H4 (cell line): ENCODE results near the gene VAPA. TPM values are rescaled to one million over a fixed set of nuclear protein-coding genes. Genes with fewer than 3 reads are reported as not detected.

Experiments used
- DNase-seq: peaks from one replicate; pipeline ENCODE4 v3.0.0-alpha.2; 2015; ENCODE audit warnings: low spot score
- total RNA-seq: library from RNA; depleted of rRNA; stranded (reverse); fragments of >200 nt; shearing (Covaris generic); gene quantifications from 2 replicates; pipeline ENCODE4 v1.2.3, GENCODE V29; 2014

The VAPA gene
- total RNA-seq, 1 experiment from 2014 or later = 364 TPM

- DNase-seq = no peak
These were observed 678 bp upstream of the VAPA start for GRCh38 chr18:9913151-9913525.

DNA sequence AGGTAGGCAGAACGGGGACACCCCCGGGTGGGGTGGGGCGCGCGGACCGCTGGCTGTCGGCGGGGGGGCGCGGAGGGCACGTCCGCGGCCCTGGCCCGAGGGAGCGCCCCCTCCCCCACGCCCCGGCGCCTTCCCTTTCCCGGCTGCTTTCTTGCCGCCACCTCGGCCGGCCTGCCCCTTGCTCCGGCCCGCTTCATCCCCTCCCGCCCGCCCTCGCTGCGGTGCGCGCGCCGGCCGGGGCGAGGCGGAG lies 443 bp downstream of the VAPA start:
- no peak for DNase-seq

GRCh38 chr18:9914584-9915290 lies 921 bp downstream of the VAPA start:
- peak; percentile 77 for DNase-seq

DNA sequence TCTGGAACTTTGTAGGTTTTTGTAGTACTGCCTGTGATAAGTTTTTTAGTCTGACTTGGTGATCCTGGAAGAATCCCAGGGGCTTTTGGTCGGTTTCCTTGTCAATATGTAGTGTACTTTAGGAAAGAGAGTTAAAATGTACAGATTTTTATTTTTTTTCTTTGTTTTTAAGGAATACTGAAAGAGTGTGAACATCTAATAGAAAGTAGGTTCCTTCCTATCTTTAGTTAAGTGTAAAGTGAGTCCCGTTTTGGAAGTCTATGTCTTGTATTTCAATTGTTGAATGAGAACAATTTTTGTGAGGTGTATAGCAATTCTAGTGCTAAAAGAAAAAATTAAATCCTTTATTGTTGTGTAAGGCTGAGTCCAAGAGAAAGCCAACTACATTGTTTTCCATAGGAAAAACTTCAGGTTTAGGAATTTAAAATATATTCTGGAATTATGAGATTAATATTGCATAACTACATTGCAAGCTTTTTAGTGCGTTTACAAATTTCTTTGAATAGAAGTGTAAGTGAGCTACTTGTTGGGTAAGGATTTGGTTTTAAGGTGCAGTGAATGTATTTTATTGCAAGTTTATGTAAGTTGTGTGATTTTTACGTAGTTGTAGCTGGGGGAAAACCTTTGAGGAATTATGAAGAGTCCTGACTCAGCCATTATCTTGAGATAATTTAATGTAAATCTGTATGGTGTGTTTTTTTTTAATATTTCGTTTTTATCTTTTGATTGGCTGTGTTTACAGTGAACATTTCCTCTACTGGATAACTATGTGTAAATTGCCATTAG lies 1.7 kb downstream of the VAPA start:
- no peak for DNase-seq

DNA sequence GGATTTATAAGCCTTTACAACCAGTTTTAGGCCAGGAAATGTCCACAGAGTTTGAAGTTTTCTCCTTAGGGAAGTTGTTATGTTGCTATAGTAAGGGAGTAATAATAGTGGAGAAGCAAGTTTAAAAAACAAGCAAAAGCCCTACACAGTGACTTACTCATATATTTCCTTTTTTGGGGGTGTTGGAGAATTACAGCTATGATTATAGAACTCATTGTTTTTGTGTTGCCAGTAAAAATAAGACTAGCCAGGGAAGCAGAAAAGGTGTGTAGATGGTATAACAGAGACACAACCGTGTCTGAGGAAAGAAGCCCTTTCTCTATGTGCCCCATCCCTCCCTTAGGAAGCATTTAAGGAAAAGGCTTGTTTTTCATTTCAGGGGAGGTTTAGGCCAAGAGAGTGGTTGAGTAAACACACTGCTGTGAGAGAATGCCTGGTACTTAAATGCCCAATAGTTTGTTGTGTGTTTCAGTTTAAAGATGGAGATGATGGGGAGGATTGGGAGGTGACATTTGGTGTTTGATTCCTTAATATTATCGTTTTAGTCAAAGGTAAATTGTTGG lies 2.3 kb downstream of the VAPA start:
- no peak for DNase-seq

- no peak for DNase-seq
These were observed 3.0 kb downstream of the VAPA start for GRCh38 chr18:9916808-9917207.

DNA sequence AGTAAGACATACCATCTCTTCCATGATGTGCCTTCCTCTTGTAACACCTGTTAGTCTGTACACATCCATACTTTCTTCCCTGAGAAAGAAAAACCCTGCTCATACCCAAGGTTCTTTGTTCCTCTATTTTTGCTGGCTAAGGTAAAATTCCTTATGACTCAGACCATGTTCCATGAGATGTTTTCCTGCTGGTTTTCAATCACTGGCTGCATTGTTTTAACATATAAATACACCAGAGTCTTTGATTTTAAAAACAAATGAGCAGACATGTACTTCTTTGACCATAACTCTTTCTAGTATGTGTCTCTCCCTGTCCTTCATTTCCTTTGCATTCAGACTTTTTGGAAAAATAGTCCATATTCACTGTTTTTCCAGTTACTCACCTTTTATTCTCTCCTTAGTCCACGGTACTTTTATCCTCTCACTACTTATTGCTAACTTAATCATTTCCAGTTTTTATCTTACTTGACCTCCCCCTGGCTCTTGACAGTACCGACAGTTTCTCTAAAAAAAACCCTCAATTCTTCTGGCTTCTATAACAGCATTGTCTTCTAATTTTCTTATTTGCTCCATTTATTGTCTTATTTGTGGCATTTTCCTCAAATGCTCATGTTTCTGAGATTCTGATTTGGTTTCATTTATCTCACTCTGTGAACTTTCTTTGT lies 4.3 kb downstream of the VAPA start:
- no peak for DNase-seq

DNA sequence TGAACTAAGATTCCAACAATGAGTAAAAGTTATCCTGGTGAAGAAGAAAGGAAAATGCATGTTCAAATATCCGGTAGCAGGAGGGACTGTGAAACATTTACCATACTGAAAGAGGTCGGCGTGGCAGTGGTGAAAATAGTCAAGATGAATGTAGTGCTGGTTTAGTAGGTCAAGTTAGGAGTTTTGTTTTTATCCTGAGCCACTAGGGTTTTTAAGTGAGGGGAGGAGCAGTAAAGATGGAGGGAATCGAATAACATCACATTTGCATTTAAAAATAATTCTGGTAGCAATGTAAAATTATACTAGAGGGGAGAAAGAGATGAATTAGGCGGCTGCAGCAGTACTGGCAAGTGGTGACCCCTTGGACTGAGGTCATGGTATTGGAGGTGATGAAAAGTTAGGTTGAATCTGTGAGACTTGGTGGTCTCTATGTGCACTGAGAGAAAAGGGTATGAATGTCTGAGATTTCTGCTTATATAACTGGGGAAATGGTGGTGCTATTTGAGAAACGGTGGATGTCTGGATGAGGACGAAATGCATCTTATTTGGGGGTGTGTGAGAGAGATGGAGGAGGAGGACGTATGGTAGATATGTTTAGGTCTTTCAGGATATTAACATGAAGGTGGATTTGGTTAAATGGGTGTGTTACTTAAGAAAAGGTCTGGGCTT lies 5.9 kb downstream of the VAPA start:
- DNase-seq = no peak

DNA sequence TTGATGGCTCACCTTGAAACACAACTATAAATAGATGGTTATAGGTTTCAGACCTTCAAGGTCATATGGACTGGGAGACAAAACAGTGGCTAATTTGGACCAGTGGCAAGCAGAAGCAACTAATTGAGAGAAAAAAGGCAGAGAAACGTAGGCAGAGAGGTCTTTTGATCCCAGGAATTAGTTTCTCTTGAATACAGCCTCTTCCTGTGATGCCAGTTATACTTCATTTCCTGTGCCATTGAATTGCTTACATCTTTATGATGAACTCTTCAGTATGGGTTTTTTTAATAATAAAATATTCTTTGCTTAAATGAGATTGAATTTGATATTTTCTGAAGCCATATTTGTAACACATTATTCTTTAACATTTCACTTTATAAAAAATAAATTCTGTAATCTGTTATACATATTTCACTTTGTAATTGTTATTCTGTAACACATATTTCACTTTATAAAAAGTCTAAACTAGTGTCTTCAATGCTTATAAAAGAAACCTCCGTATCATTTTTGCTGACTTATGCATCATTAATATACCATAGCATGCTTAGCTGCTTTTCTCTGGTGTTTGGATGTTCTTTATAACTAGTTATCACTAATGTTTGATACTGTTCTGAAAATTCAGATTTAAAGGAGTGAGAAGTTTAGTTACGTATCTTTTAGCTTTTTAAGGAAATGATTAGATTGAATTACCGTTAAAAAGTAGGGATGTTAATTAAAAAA lies 8.9 kb downstream of the VAPA start:
- DNase-seq = no peak

- no peak for DNase-seq
These were observed 10.6 kb downstream of the VAPA start for GRCh38 chr18:9924371-9924943.

- no peak for DNase-seq
These were observed 11.6 kb downstream of the VAPA start for GRCh38 chr18:9925369-9925768.

- no peak for DNase-seq
These were observed 12.0 kb downstream of the VAPA start for GRCh38 chr18:9925795-9926194.

GRCh38 chr18:9926223-9926894 lies 12.5 kb downstream of the VAPA start:
- no peak for DNase-seq

GRCh38 chr18:9926977-9927376 lies 13.2 kb downstream of the VAPA start:
- no peak for DNase-seq

GRCh38 chr18:9927392-9928063 lies 13.7 kb downstream of the VAPA start:
- no peak for DNase-seq

DNA sequence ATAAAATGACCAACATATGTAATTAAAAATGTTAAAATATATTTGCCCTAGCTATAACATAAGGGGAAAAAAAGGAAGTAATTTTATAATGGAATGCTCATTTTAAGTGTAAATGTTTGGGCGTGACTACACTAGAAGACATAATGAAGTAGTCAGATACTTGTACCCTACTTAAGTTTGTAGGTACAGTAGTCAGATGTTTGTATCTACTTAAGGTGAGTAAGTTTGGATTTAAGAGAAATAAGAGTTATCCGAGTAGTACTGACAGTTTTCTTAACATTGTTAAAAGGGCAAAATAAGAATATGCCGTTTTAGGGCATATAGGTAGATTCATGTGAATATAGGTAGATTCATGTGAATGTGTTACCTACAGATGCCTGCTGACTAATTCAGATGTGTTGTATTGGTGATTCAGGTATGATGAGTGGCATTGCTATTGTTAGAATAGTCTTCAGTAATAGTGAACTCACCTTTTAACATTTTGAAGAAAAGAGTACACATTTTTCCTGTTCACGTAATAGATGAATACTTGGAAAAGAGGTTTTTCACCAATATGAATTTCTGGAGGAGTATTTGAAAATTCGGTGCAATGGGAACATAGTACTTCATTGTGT lies 14.9 kb downstream of the VAPA start:
- DNase-seq = no peak

GRCh38 chr18:9930299-9930884 lies 16.6 kb downstream of the VAPA start:
- DNase-seq = no peak

DNA sequence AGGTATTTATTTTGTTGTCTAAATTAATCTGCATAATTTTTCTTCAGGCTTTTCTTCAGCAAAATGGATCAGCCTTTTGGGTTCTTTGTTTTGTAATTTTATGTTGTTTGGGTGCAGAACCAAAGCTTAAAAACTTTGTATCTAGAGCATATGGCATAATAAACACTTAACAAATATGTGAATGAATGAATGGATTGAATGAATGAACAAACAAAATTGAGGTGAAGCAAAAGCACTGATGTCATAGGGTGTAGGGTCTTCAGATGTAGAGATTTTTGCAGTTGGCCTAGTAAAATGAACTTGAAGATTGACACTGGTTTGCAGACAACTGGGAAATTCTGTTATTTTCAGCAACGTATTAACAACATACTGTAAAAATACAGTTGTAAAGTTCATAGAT lies 17.3 kb downstream of the VAPA start:
- DNase-seq = no peak

DNA sequence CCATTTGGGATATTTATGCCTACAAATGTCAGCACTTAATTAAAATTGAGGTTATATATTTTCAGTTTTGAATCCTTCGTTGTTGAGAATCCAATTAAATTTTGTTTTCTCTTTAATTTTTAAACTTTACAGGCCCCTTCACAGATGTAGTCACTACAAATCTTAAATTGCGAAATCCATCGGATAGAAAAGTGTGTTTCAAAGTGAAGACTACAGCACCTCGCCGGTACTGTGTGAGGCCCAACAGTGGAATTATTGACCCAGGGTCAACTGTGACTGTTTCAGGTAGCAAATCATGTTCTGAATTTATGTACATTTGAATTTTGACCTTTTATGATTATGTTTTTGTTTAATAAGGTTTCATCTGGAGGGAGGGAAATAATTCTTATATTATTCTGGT lies 17.9 kb downstream of the VAPA start:
- no peak for DNase-seq
